PFSK-1 (cell line): ENCODE results near the gene MEGF6.

ENCODE experiments used
- FOXP2 ChIP-seq: optimal IDR thresholded peaks from 2 replicates; pipeline ENCODE3; 2011; ENCODE audit warnings: borderline replicate concordance, control low read depth, inconsistent platforms; ENCODE audit not compliant: insufficient read depth; ENCODE audit errors: extremely low read length, extremely low read depth
- POLR2AphosphoS5 ChIP-seq: IDR thresholded peaks from 2 replicates; pipeline ENCODE4 v1.6.1; 2012; ENCODE audit warnings: low read depth, mild to moderate bottlenecking, control low read depth, low read length, moderate library complexity
- REST ChIP-seq, 2 experiments: IDR thresholded peaks; 2 replicates each; pipeline versions ENCODE4 v1.6.1 to v1.8.0; 2011 to 2012; ENCODE audit warnings: low read depth in 2 of 2, low read length in 2 of 2, control low read depth in 1 of 2, inconsistent platforms in 1 of 2, mild to moderate bottlenecking in 1 of 2, moderate library complexity in 1 of 2; ENCODE audit not compliant: insufficient read depth in 1 of 2
- SIN3A ChIP-seq: IDR thresholded peaks from 2 replicates; pipeline ENCODE4 v1.6.1; 2012; ENCODE audit warnings: mild to moderate bottlenecking, low read length, moderate library complexity, borderline replicate concordance; ENCODE audit not compliant: insufficient read depth
- TAF1 ChIP-seq: IDR thresholded peaks from 2 replicates; pipeline ENCODE4 v1.6.1; 2012; ENCODE audit warnings: low read length, control low read depth, borderline replicate concordance; ENCODE audit not compliant: insufficient read depth

DNA sequence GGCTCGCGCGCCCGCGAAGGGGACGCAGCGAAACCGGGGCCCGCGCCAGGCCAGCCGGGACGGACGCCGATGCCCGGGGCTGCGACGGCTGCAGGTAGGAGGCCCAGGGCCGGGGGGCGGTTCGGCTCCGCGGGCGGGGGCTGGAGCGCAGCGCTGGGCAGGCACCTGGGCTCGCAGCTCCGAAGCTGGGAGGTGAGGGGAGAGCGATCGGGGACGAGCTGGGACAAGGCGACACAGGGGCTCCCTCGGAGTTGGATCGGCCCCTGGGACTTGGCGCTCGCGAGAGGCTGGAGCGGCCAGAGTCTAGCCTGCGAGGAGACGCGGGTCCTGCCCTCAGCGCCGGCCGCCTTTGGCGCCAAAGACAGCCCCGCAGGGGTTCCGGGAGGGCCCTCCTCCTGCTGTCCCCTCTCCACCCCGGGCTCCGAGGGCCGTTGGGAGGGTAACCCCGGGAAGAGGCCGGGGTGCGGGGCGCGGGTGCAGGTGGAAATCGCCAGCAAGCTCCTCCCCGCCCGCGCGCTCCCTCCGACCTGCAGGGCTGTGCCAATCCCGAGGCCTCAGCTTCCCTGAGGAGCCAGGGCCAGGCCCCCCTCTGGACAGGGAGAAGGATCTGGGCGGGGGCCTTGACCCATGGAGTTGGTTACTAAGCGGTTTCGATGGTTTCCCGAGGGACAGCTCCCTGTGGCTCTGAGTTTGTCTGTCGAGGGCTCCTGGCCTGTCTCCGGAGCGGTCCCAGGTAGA lies 41.4 kb upstream of the MEGF6 start:
- no peak for TF ChIP-seq REST (IDR thresholded peaks at IDR 0.05; ENCODE audit: insufficient read depth in 1 of 2, low read depth in 2 of 2, low read length in 2 of 2)
- TF ChIP-seq TAF1 = no peak
- no peak for TF ChIP-seq POLR2AphosphoS5
- no peak for TF ChIP-seq FOXP2
- no peak for TF ChIP-seq SIN3A
